Measurements from ENCODE around the gene OR2AE1.

- TF ChIP-seq CTCF (IDR thresholded peaks at IDR 0.05; ENCODE audit: low read length) (no peak), EZH2 (IDR thresholded peaks at IDR 0.05; ENCODE audit: borderline replicate concordance, low read length) (no peak)
Measured at GRCh38 chr7:99899830-99900519, 23.1 kb upstream of the OR2AE1 start.

Data from OCI-LY1 (cell line).